GM18505 (cell line): Measurements from ENCODE around the gene SYNGR2.
A peak's percentile ranks its signal among the peaks of the same experiment; 100 is the strongest.
"Not testable (repeated sequence)": the region's sequence is repeated elsewhere in the genome, so short reads cannot be mapped to it uniquely, and the experiment has no call there.

Experiments used
- ATAC-seq: cut with Tn5 transposase; IDR thresholded peaks from one replicate; pipeline ENCODE4 v1.9.1; 2021; ENCODE audit not compliant: unreplicated experiment
- POLR2A ChIP-seq: IDR thresholded peaks from 4 replicates; pipeline ENCODE4 v1.6.1; 2011; ENCODE audit warnings: borderline replicate concordance; ENCODE audit not compliant: insufficient read depth, insufficient read length; ENCODE audit errors: extremely low read depth

Gene SYNGR2

DNA sequence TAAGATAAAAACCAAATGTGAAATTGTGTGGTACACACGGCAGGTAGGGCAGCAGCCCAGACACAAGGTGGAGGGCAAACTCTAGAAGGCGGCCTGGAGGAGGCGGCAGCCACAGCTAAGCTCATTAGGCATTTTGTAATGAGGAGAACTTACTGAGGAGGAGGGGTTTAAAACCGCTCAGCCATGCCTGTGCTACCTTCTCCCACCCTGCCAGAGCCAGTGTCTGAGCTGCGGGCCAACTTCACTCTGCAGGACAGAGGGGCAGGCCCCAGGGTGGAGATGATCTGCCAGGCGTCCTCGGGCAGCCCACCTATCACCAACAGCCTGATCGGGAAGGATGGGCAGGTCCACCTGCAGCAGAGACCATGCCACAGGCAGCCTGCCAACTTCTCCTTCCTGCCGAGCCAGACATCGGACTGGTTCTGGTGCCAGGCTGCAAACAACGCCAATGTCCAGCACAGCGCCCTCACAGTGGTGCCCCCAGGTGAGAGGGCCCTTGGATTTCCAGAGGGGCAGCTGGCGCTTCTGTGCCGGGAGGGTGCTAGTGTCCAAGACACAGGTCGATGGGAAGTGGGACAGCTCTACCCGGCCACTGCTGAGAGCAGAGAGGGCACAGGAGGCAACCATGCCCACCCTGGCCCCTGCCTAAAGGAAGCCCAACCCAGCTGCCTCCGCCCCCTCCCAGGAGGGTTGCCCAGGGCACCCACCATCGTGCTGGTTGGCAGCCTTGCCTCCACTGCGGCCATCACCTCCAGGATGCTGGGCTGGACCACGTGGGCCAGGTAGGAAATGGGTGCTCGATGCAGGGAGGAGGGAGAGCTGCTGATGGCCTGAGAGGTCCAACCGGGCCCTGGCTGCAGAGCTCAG lies 4.3 kb upstream of the SYNGR2 start:
- TF ChIP-seq POLR2A, result no peak
- no peak for ATAC-seq

DNA sequence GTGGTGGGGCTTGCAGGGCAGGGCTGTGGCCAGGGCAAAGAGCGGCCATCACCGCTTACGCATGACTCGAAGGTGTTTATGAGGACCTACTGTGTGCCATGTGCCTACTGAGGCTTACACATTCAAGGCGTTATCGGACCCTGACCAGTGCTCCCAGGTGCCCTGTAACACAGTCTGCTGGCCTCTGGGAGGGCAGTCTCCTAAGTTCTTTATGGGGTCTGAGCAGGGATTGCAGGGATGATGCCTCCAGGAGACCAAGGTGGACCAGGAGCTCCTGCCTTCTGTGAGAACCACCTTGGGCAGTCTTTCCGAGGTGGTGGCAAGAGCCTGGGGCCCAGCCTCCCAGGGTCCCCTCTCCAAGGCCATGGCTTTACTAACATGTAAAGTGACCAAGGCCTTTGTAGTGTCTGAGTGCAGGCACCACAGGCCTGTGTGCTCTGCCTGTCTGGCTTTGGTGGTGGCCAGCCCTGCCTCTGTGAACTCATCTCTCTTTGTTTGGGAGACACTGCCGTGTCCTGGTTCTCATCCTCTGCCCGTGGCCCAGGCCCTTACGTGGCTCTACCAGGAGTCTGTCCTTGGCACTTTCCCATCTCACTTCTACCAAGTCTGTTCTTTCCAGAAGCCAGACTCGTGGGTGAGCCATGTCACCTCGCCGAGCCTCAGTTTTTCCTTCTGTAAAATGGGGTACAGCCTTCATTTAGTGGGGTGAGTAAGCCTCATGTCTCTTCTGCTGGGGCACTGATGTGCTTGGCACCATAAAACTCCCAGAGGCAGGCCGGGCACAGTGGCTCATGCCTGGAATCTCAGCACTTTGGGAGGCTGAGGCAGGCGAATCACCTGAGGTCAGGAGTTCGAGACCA lies 3.4 kb upstream of the SYNGR2 start:
- no peak for ATAC-seq
- no peak for TF ChIP-seq POLR2A

DNA sequence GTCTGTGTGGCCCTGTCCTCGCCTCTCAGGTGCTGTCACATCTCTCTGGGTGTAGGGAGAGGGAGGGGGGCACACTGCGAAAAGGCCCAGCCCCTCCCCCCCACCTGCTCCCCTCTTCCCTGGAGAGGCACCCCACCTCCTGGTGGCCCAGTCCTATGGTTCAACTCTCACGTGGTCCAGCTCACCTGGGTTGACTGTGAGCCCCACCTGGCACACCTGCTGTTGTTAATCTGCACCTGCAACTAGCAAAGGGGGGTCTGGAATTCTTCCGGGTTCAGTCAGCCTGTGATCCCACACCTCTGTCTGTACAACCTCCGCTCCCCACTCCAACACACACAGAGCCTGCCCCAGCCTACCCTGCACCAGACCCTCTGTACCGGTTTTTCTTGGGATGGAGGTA lies 2.0 kb upstream of the SYNGR2 start:
- TF ChIP-seq POLR2A, result no peak
- ATAC-seq, result no peak

DNA sequence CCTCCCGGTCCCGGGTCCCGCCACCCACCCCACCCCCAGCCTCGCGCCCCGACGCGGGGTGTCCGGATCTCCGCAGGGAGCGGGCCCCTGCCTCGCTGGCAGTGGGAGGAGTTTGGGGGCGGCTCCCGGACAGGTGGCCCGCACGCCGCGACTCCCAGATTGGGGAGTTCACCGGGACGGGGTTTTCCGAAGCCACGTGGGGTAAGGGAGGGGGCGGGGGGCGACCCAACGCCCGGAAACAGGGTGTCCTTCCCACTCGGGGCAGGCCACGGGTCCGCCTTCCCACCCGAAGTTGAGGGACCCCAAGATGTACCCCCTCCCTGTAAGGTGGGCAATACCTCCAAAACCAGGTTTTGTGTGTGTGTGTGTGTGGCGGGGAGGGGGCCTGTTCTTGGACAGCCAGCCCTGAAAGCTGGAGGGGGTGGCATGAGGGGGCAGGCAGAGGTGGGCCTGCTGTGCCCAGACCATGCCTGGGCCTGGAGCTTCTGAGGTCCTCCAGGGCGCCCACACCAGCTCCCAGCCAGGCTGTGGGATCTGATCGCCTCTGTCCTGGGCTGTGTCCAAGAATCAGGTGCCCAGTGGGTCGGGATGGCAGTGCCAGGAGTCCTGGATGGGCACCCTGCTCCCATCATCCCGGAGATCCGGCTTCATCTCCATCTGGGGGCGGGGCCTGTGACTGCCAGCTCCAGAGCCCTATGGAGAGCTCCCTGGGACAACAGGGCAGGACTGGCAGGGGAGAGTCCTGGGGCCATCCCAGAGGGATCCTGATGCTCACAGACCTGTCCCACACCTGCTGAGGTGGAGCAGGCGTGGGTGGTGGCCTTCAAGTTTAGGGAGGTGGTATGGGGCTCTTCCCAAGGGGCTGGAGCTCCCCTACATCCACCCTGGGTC lies 767 bp downstream of the SYNGR2 start:
- ATAC-seq, result peak; percentile 22
- peak; percentile 33 for TF ChIP-seq POLR2A

DNA sequence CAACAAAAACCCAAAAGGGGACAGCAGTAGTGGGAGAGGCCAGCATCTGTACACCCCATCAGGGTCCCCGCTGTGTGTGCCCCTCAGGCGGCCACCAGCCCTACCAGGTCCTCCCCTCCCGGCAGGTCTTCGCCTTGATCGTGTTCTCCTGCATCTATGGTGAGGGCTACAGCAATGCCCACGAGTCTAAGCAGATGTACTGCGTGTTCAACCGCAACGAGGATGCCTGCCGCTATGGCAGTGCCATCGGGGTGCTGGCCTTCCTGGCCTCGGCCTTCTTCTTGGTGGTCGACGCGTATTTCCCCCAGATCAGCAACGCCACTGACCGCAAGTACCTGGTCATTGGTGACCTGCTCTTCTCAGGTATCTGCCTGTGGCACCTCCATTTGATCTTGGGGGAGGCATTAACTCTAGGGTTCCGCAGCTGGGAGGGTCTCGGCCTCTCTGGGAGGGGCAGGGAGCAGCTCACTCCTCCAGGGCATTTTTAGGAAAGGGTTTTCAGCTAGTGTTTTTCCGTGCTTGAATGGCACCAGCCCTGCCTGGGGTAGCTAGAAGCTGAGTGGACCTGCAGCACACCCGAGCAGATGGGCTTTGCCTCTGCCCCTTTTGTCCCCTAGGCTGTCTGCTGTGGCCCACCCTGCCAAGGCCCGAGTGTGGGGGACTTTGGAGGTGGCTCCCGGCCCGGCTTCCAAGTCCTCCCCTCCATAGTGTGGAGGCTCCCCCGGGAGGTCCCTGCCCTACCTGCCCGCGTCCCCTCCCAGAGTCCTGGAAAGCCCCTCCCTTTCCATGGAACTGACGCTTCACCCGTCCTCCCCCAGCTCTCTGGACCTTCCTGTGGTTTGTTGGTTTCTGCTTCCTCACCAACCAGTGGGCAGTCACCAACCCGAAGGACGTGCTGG lies 2.6 kb downstream of the SYNGR2 start:
- ATAC-seq, result no peak
- no peak for TF ChIP-seq POLR2A

DNA sequence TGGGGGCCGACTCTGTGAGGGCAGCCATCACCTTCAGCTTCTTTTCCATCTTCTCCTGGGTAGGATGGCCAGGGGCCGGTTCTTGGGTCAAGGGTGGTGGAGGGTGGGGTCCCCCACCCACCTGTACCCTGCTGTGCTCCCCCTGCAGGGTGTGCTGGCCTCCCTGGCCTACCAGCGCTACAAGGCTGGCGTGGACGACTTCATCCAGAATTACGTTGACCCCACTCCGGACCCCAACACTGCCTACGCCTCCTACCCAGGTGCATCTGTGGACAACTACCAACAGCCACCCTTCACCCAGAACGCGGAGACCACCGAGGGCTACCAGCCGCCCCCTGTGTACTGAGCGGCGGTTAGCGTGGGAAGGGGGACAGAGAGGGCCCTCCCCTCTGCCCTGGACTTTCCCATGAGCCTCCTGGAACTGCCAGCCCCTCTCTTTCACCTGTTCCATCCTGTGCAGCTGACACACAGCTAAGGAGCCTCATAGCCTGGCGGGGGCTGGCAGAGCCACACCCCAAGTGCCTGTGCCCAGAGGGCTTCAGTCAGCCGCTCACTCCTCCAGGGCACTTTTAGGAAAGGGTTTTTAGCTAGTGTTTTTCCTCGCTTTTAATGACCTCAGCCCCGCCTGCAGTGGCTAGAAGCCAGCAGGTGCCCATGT lies 3.3 kb downstream of the SYNGR2 start:
- not testable (repeated sequence) for ATAC-seq

DNA sequence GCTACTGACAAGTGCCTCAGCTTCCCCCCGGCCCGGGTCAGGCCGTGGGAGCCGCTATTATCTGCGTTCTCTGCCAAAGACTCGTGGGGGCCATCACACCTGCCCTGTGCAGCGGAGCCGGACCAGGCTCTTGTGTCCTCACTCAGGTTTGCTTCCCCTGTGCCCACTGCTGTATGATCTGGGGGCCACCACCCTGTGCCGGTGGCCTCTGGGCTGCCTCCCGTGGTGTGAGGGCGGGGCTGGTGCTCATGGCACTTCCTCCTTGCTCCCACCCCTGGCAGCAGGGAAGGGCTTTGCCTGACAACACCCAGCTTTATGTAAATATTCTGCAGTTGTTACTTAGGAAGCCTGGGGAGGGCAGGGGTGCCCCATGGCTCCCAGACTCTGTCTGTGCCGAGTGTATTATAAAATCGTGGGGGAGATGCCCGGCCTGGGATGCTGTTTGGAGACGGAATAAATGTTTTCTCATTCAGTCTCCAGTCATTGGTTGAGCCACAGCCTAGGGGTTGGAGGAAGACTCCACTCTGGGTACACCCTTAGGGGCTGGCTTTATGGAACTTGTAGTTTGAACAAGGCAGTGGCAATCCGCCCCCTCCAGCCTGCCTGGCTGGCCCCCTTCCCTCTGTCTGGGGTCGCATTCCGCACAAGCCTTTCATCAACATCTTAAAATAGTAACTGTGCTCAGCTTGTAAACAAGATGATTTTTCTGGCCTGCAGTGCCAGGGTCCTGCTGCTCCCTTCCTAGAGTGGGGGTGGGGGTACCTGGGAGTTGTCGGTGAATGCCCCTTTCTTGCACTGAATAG lies 4.1 kb downstream of the SYNGR2 start:
- no peak for ATAC-seq
- TF ChIP-seq POLR2A, result peak; percentile 53

DNA sequence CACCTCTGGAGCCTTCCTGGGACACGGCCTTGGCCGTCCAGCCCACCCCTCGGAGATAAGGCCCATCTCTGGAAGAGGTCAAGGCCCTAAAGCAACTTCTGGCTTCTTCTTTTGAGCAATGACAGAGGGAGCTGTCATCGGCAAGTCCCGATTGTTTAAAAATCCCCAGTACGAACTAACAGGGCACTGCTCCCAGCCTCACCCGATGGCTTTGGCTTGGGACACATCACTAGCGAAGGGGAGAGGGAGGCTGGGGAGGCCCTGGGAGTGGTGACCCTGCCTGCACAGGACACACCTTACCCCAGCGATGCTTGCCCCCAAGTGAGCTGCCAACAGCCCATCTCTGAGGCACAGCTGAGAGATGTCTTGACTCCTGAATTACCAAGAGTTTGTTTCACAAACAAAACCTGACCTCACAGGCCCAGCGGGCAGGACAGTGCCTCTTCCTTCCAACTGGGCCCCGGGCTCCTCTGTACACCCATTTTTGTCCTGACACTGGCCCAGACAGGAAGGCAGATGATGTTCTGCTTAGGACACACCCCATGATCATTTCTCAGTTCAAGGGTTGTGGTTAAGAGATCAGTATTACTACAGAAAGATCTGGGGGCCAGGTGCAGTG lies 4.8 kb downstream of the SYNGR2 start:
- TF ChIP-seq POLR2A, result peak; percentile 58
- ATAC-seq, result no peak

DNA sequence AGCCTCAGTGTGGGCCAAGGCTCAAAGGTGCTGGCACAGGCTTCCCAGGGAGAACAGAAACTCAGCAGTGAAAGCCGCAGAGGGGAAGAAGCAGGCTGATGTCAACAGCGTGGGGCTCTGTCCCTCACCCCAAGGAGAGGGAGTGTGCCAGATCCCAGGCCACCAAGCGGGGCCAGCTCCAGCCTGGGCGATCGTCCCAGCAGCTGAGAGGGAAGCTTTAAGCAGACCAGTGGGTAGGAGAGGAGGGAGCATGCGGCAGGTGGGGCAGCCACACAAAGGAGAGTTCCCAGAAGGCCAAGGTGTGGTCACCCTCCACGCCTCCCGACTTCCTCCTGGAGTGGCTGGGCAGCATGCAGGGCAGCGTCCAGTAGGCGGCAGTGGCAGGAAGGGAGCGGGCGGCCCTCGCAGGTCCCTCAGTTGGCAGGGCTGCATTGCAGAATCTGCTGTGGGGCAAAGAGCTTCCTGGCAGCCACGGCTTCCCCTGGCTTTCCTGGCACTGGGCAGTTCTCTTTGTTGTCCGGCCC lies 6.0 kb downstream of the SYNGR2 start:
- ATAC-seq, result no peak
- TF ChIP-seq POLR2A, result peak; percentile 67

DNA sequence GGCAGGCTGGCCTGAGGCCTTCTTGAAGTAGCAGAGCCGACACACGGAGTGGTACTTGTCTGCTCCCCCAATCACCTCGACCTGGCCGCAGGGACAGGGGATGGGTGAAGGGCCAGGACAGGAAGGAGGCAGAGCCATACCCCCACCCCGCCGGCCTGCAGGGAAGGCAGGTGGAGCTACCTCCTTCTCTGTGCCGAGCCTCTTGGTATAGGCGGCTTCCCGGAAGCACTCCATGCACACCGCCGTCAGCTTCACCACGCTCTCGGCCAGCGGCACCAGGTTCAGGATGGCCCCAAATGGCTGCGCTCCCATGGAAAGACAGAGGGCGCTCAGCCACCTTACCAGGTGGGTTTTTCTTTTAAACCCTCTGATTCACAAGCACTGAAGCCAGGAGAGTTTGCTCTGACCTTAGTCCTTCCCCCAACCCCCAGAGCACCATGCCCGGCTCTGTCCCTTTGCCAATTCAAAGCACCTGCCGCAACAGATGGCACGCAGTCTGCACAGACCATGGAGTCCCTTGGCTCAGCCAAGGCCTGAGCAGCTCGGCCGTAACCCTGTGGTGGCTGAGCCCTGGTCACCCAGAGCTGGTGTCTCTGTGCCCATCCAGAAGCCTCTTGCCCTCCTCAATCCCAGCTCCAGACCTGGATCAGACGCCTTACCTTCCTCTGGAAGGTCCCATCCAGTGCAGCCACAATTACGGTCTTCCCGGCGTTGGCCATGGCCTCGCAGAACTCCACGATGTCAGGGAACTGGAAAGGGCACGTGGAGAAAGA lies 6.7 kb downstream of the SYNGR2 start:
- ATAC-seq, result no peak
- peak; percentile 21 for TF ChIP-seq POLR2A
